Vagina (tissue), 2 donors: Measurements from ENCODE around the gene GJC3.

Experiments
- CTCF ChIP-seq, 3 experiments: fragments of 450-650 bp in 2 of 3; fragments of 200-600 bp in 1 of 3; sonication (generic) in 1 of 3; IDR thresholded peaks; one replicate each; pipeline ENCODE4 v1.5.1; 2017 to 2019; ENCODE audit warnings: antibody characterized with exemption in 3 of 3, mild to moderate bottlenecking in 2 of 3, moderate library complexity in 2 of 3
- POLR2A ChIP-seq, 2 donors: fragments of 450-650 bp; IDR thresholded peaks; one replicate each; pipeline ENCODE4 v1.6.1; 2017; ENCODE audit warnings: antibody characterized with exemption in 2 of 2, mild to moderate bottlenecking in 2 of 2, moderate library complexity in 2 of 2
- POLR2AphosphoS5 ChIP-seq, 2 donors: sonication (generic); formaldehyde crosslinking; IDR thresholded peaks; one replicate each; pipeline ENCODE4 v1.9.0; 2017; ENCODE audit warnings: antibody characterized with exemption in 2 of 2, mild to moderate bottlenecking in 2 of 2, low read depth in 1 of 2; ENCODE audit not compliant: insufficient read depth in 1 of 2

GRCh38 chr7:99938296-99938695 is 8.9 kb upstream of the GJC3 start:
- TF ChIP-seq CTCF (IDR thresholded peaks at IDR 0.05) (no peak), POLR2A (IDR thresholded peaks at IDR 0.05) (no peak), POLR2AphosphoS5 (IDR thresholded peaks at IDR 0.05; ENCODE audit: insufficient read depth in 1 of 2, low read depth in 1 of 2) (no peak)
